H1 (cell line): ENCODE data around the gene PSD. TPM values are rescaled to one million over a fixed set of nuclear protein-coding genes. Genes with fewer than 3 reads are reported as not detected.

Experiments
- CTCF ChIA-PET: fragments of 300-600 bp; sonication (Branson Sonifier 250); formaldehyde crosslinking; loops from one replicate; lab custom pipeline; 2021; ENCODE audit not compliant: partially characterized antibody; lab: Charles Lee
- POLR2A ChIA-PET: fragments of 300-600 bp; sonication (Branson Sonifier 250); formaldehyde crosslinking; loops from one replicate; lab custom pipeline; 2021; ENCODE audit warnings: inconsistent platforms; ENCODE audit not compliant: partially characterized antibody; lab: Charles Lee
- DNase-seq, 2 experiments: peaks; one replicate each; pipeline versions ENCODE4 v3.0.0 to v3.0.0-alpha.2; 2010 to 2022; ENCODE audit warnings: low spot score in 2 of 2, low read depth in 1 of 2, mixed read lengths in 1 of 2
- FAIRE-seq: peaks from 2 replicates; lab custom pipeline; 2011; peaks lifted over from hg19 to GRCh38; lab: Jason Lieb, UNC
- H2AFZ ChIP-seq: 2 replicates; pipeline ENCODE4 v1.8.1; 2012; ENCODE audit warnings: low read length, inconsistent platforms
- H2AK5ac ChIP-seq: 2 replicates; pipeline ENCODE4 v1.6.1; 2013; ENCODE audit warnings: low read depth, low read length
- H2BK120ac ChIP-seq: replicated peaks from 2 replicates; pipeline ENCODE3; 2013; ENCODE audit warnings: low read depth, low read length, inconsistent platforms
- H2BK12ac ChIP-seq: 2 replicates; pipeline ENCODE4 v1.6.1; 2013; ENCODE audit warnings: low read depth, low read length
- H2BK15ac ChIP-seq: 2 replicates; pipeline ENCODE4 v1.6.1; 2013; ENCODE audit warnings: low read length
- H2BK20ac ChIP-seq: 2 replicates; pipeline ENCODE4 v1.6.1; 2013; ENCODE audit warnings: low read length
- H2BK5ac ChIP-seq: 2 replicates; pipeline ENCODE4 v1.6.1; 2013; ENCODE audit warnings: low read depth, low read length
- H3K14ac ChIP-seq: 2 replicates; pipeline ENCODE4 v1.6.1; 2013; ENCODE audit warnings: inconsistent platforms; ENCODE audit not compliant: insufficient read length
- H3K18ac ChIP-seq: 2 replicates; pipeline ENCODE4 v1.6.1; 2013; ENCODE audit warnings: low read length; ENCODE audit errors: extremely low read depth
- H3K23ac ChIP-seq: 2 replicates; pipeline ENCODE4 v1.6.1; 2013; ENCODE audit warnings: inconsistent platforms; ENCODE audit not compliant: insufficient read length
- H3K23me2 ChIP-seq: 2 replicates; pipeline ENCODE4 v1.6.1; 2013; ENCODE audit warnings: low read depth, low read length
- H3K27ac ChIP-seq: 2 replicates; pipeline ENCODE4 v1.6.1; 2011; ENCODE audit warnings: low read depth, low read length, inconsistent platforms
- H3K27me3 ChIP-seq, 4 experiments: replicated peaks in 1 of 4; 1 replicate in 1 of 4; 2 replicates in 3 of 4; pipeline versions ENCODE4 v1.6.1 to v1.8.1; 2011 to 2013; ENCODE audit warnings: low read length in 3 of 4, mild to moderate bottlenecking in 3 of 4, inconsistent platforms in 2 of 4, mixed read lengths in 2 of 4, moderate library complexity in 1 of 4; ENCODE audit not compliant: control insufficient read depth in 3 of 4, insufficient read depth in 3 of 4; ENCODE audit errors: extremely low read depth in 1 of 4
- H3K36me3 ChIP-seq, 4 experiments: 2 replicates each; pipeline versions ENCODE4 v1.6.1 to v1.8.1; 2011 to 2013; ENCODE audit warnings: mild to moderate bottlenecking in 4 of 4, low read length in 3 of 4, moderate library complexity in 2 of 4, control low read depth in 1 of 4, inconsistent platforms in 1 of 4; ENCODE audit not compliant: insufficient read depth in 4 of 4, control insufficient read depth in 2 of 4
- H3K4ac ChIP-seq: replicated peaks from 2 replicates; pipeline ENCODE3; 2013; ENCODE audit warnings: low read length, low read depth, mixed read lengths, inconsistent platforms; ENCODE audit not compliant: insufficient read length
- H3K4me1 ChIP-seq, 4 experiments: replicated peaks in 1 of 4; 1 replicate in 1 of 4; 2 replicates in 3 of 4; pipeline versions ENCODE4 v1.6.1 to v1.8.1; 2011 to 2013; ENCODE audit warnings: low read length in 3 of 4, inconsistent platforms in 2 of 4, mixed read lengths in 1 of 4; ENCODE audit not compliant: insufficient read depth in 4 of 4, control insufficient read depth in 3 of 4
- H3K4me2 ChIP-seq, 2 experiments: 2 replicates each; pipeline versions ENCODE4 v1.6.1 to v1.8.1; 2011 to 2013; ENCODE audit warnings: low read depth in 2 of 2, low read length in 2 of 2, control low read depth in 1 of 2, inconsistent platforms in 1 of 2, mild to moderate bottlenecking in 1 of 2; ENCODE audit not compliant: insufficient read depth in 1 of 2
- H3K4me3 ChIP-seq, 4 experiments: fragments of 200-600, 300-600 bp in 1 of 4; sonication (generic), shearing (Covaris generic), sonication (Bioruptor Twin) in 1 of 4; 2 replicates each; pipeline versions ENCODE4 v1.5.1 to v1.8.1; 2011 to 2016; ENCODE audit warnings: low read length in 4 of 4, low read depth in 3 of 4, control low read depth in 2 of 4, inconsistent platforms in 2 of 4, mild to moderate bottlenecking in 2 of 4, mixed read lengths in 1 of 4, moderate library complexity in 1 of 4; ENCODE audit not compliant: insufficient read depth in 2 of 4; ENCODE audit errors: extremely low read depth in 1 of 4
- H3K56ac ChIP-seq: replicated peaks from 2 replicates; pipeline ENCODE3; 2013; ENCODE audit warnings: low read depth, mild to moderate bottlenecking, mixed read lengths, low read length, inconsistent platforms; ENCODE audit not compliant: insufficient read length
- H3K79me1 ChIP-seq: 2 replicates; pipeline ENCODE4 v1.6.1; 2013; ENCODE audit warnings: low read depth, low read length, control low read depth
- H3K79me2 ChIP-seq, 2 experiments: 2 replicates each; pipeline versions ENCODE4 v1.6.1 to v1.8.1; 2012 to 2013; ENCODE audit warnings: low read length in 2 of 2, mild to moderate bottlenecking in 2 of 2, inconsistent platforms in 1 of 2; ENCODE audit not compliant: insufficient read depth in 2 of 2, control insufficient read depth in 1 of 2
- H3K9ac ChIP-seq, 4 experiments: replicated peaks in 1 of 4; 1 replicate in 1 of 4; 2 replicates in 3 of 4; pipeline versions ENCODE4 v1.6.1 to v1.8.1; 2011 to 2013; ENCODE audit warnings: low read depth in 3 of 4, low read length in 3 of 4, control low read depth in 2 of 4, mild to moderate bottlenecking in 2 of 4, moderate library complexity in 2 of 4, inconsistent platforms in 1 of 4; ENCODE audit errors: extremely low read depth in 1 of 4
- H3K9me3 ChIP-seq, 2 experiments: 2 replicates each; pipeline versions ENCODE4 v1.6.1 to v1.8.1; 2012 to 2013; ENCODE audit warnings: mild to moderate bottlenecking in 2 of 2, moderate library complexity in 2 of 2, control low read depth in 1 of 2, inconsistent platforms in 1 of 2, low read depth in 1 of 2, low read length in 1 of 2, mixed read lengths in 1 of 2; ENCODE audit not compliant: insufficient read depth in 2 of 2
- H4K20me1 ChIP-seq, 2 experiments: replicated peaks in 1 of 2; 2 replicates each; pipeline versions ENCODE3 to v1.8.1; 2011 to 2013; ENCODE audit warnings: inconsistent platforms in 2 of 2, low read length in 2 of 2, mild to moderate bottlenecking in 1 of 2; ENCODE audit not compliant: insufficient read depth in 2 of 2, control insufficient read depth in 1 of 2
- H4K5ac ChIP-seq: 2 replicates; pipeline ENCODE4 v1.6.1; 2013; ENCODE audit warnings: low read length, low read depth, mixed read lengths, inconsistent platforms; ENCODE audit not compliant: insufficient read length
- H4K8ac ChIP-seq: 2 replicates; pipeline ENCODE4 v1.8.0; 2013; ENCODE audit warnings: mild to moderate bottlenecking, moderate library complexity, low read length, inconsistent platforms; ENCODE audit not compliant: insufficient read depth; ENCODE audit errors: extremely low read depth
- H4K91ac ChIP-seq: replicated peaks from 2 replicates; pipeline ENCODE3; 2013; ENCODE audit warnings: low read length, mixed read lengths, inconsistent platforms; ENCODE audit not compliant: insufficient read length
- BRCA1 ChIP-seq: IDR thresholded peaks from 2 replicates; pipeline ENCODE4 v1.6.1; 2012; ENCODE audit warnings: low read depth, low read length, improper control_type of control experiment
- CBX5 ChIP-seq: fragments of 300-800, 300-1000 bp; sonication (generic); IDR thresholded peaks from 2 replicates; pipeline ENCODE4 v1.7.1; 2016; ENCODE audit warnings: antibody characterized with exemption, low read length, low read depth
- CHD2 ChIP-seq: IDR thresholded peaks from 2 replicates; pipeline ENCODE4 v1.6.1; 2012; ENCODE audit warnings: low read length, improper control_type of control experiment
- EGR1 ChIP-seq: IDR thresholded peaks from 2 replicates; pipeline ENCODE4 v1.6.1; 2011; ENCODE audit warnings: low read depth, low read length, borderline replicate concordance
- EP300 ChIP-seq, 2 experiments: IDR thresholded peaks; 1 replicate in 1 of 2; 2 replicates in 1 of 2; pipeline ENCODE4 v1.6.1; 2011 to 2012; ENCODE audit warnings: low read depth in 2 of 2, low read length in 2 of 2, mild to moderate bottlenecking in 2 of 2, borderline replicate concordance in 1 of 2, inconsistent platforms in 1 of 2, moderate library complexity in 1 of 2
- FOSL1 ChIP-seq: IDR thresholded peaks from 2 replicates; pipeline ENCODE4 v1.6.1; 2011; ENCODE audit warnings: mild to moderate bottlenecking, low read depth, low read length, moderate library complexity; ENCODE audit not compliant: insufficient read depth
- KDM1A ChIP-seq: fragments of 200-600, 300-600 bp; sonication (generic); IDR thresholded peaks from 2 replicates; pipeline ENCODE4 v1.7.1; 2016; ENCODE audit warnings: mild to moderate bottlenecking, low read length, borderline replicate concordance
- NRF1 ChIP-seq: IDR thresholded peaks from 2 replicates; pipeline ENCODE4 v1.6.1; 2011; ENCODE audit warnings: mild to moderate bottlenecking, low read depth, low read length, improper control_type of control experiment
- RBBP5 ChIP-seq: IDR thresholded peaks from 2 replicates; pipeline ENCODE4 v1.7.1; 2012; ENCODE audit warnings: low read depth, mild to moderate bottlenecking, inconsistent platforms, low read length, moderate library complexity, borderline replicate concordance
- RXRA ChIP-seq: IDR thresholded peaks from 2 replicates; pipeline ENCODE4 v1.6.1; 2011; ENCODE audit warnings: low read depth, mild to moderate bottlenecking, low read length, moderate library complexity; ENCODE audit not compliant: insufficient read depth
- SIRT6 ChIP-seq: IDR thresholded peaks from one replicate; pipeline ENCODE4 v1.7.1; 2012; ENCODE audit warnings: low read length, inconsistent platforms
- SP4 ChIP-seq: IDR thresholded peaks from 2 replicates; pipeline ENCODE4 v1.6.1; 2012; ENCODE audit warnings: low read length, inconsistent platforms
- ZNF274 ChIP-seq: IDR thresholded peaks from 2 replicates; pipeline ENCODE4 v1.7.0; 2012; ENCODE audit warnings: low read length, borderline replicate concordance; ENCODE audit errors: extremely low read depth
- WGBS, 2 experiments: shearing (Covaris generic) in 1 of 2; methylation state at CpG; one replicate each; pipeline versions ENCODE4 v1.1.6 to v1.1.7; 2013 to 2015; ENCODE audit warnings: low lambda C conversion rate in 2 of 2, mixed read lengths in 2 of 2, inconsistent platforms in 1 of 2, low coverage in 1 of 2, missing lambda C conversion rate in 1 of 2; ENCODE audit not compliant: insufficient replicate concordance in 2 of 2, insufficient coverage in 1 of 2, insufficient read length in 1 of 2; ENCODE audit errors: extremely low coverage in 1 of 2, missing lambda C conversion rate in 1 of 2; 5-methylcytosine and 5-hydroxymethylcytosine counted together
- polyA plus RNA-seq, 7 experiments: library from polyadenylated mRNA; depleted of rRNA in 3 of 7; stranded (reverse) in 5 of 7; unstranded in 2 of 7; fragments of >200 nt in 5 of 7; fragments of 200-250 nt in 2 of 7; gene quantifications; 1 replicate in 5 of 7; 2 replicates in 1 of 7; 4 replicates in 1 of 7; pipeline versions ENCODE4 v1.2.1 to v1.2.3, GENCODE V29; 2011 to 2013; ENCODE audit warnings: missing spikeins in 2 of 7, mixed read lengths in 2 of 7
- total RNA-seq: library from RNA; stranded (reverse); fragmentation: NEBNext Ultra II Directional; extraction: Animal tissue kit (Norgen Biotek cat#: 25700); gene quantifications from 2 replicates; pipeline ENCODE4 v1.2.1, GENCODE V29; 2021
- TF ChIP-seq, protein P1 (sequence below): IDR thresholded peaks from 2 replicates; pipeline ENCODE4 v1.6.1; 2012; ENCODE audit warnings: inconsistent platforms

The PSD gene
- total and polyA plus RNA-seq, 2 of the 8 experiments (the other 6 are each of a cell fraction or from before 2014, with no cell fraction given) = 5.4 to 6.0 TPM

DNA sequence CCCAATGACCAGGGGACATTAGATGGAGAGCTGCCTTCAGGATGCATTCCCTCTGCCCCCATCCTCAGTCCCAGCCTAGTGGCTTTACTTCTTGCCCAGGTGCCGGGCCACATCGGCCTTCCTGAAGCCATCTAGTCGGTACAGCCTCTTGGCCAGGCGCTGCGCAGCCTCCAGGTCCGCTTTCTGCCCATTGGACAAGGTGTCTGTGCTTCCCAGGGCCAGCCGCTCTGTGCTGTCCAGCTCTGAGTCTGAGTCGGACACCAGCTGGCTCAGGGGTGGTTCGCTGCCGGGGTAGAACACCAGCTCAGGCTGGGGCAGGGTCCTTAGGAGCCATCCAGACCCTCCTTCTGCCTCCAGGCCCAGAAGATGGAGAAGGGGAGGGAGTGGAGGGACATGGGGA, 6.3 kb downstream of the PSD start:
- Histone ChIP-seq H4K20me1 (peaks cover 0 to 3% of the 10 kb centered on the region in 2 experiments), H4K8ac (no peak overlapping the region), H2BK12ac (0 out of 2 replicates have a peak overlapping the region, but pooled peaks have one; percentile 50), H2AFZ (no peak overlapping the region), H3K4me2 (no peak overlapping the region), H2BK5ac (no peak overlapping the region), H4K91ac (no peak overlapping the region), H4K5ac (no peak overlapping the region), H3K56ac (no peak overlapping the region), H3K4ac (no peak overlapping the region), H3K79me2 (no peaks in the 10 kb centered on the region), H3K14ac (no peak overlapping the region), H2AK5ac (no peak overlapping the region), H2BK120ac (no peak overlapping the region), H3K9ac (no peak overlapping the region), H3K27me3 (peaks cover 17 to 50% (median 49%) of the 10 kb centered on the region in 4 experiments), H3K4me3 (no peak overlapping the region), H2BK20ac (no peak overlapping the region), H3K4me1 (peaks cover 9 to 31% (median 22%) of the 10 kb centered on the region in 4 experiments), H3K27ac (no peak overlapping the region), H3K9me3 (no peaks in the 10 kb centered on the region), H3K36me3 (no peaks in the 10 kb centered on the region), H3K23me2 (peaks cover 26% of the 10 kb centered on the region), H3K79me1 (no peaks in the 10 kb centered on the region), H2BK15ac (0 out of 2 replicates have a peak overlapping the region, but pooled peaks have one; percentile 61), H3K18ac (no peak overlapping the region), H3K23ac (no peak overlapping the region)
- WGBS, 2 experiments = 94% methylated on average over 10 of the region's 10 CpGs; no CpG with 5 or more reads in 1 of the 2 experiments
- ChIA-PET CTCF (interaction anchor here (0.6 to 10.1 kb wide), 11 partner anchors 11 to 183 kb away, joined by 3 to 205 read pairs (median 4); partner anchors contain the start of genes CUEDC2 and NFKB2), POLR2A (interaction anchor here (1.0 to 4.9 kb wide), 4 partner anchors 10 to 38 kb away, joined by 3 to 51 read pairs (median 10); partner anchors contain the start of genes C10orf95, FBXL15 and NFKB2)
- DNase-seq = no peak
- FAIRE-seq = no peak
- TF ChIP-seq RBBP5 (no peak), FOSL1 (no peak), SIRT6 (no peak), SP4 (no peak), ZNF274 (no peak), NRF1 (no peak), RXRA (no peak), KDM1A (no peak), EGR1 (no peak), EP300 (IDR thresholded peaks at IDR 0.05; ENCODE audit: borderline replicate concordance in 1 of 2, low read depth in 2 of 2, low read length in 2 of 2) (no peak), CHD2 (no peak), BRCA1 (no peak), CBX5 (no peak)
- TF ChIP-seq, protein P1, sequence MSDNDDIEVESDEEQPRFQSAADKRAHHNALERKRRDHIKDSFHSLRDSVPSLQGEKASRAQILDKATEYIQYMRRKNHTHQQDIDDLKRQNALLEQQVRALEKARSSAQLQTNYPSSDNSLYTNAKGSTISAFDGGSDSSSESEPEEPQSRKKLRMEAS = no peak
